K562 (cell line): Measurements from ENCODE around the gene GFOD1. TPM values are rescaled to one million over a fixed set of nuclear protein-coding genes. Genes with fewer than 3 reads are reported as not detected.

Source experiments
- DNMT1 ChIP-seq: fragments of 450-650 bp; IDR thresholded peaks from 2 replicates; pipeline ENCODE4 v1.6.1; 2016; ENCODE audit warnings: antibody characterized with exemption, mild to moderate bottlenecking
- FOXA3 ChIP-seq, 2 experiments: fragments of 450-650 bp in 1 of 2; sonication (generic) in 1 of 2; formaldehyde crosslinking; IDR thresholded peaks in 1 of 2; conservative IDR thresholded peaks in 1 of 2; 2 replicates each; pipeline versions ENCODE4 v1.4.0 to v1.8.0; 2020 to 2022; ENCODE audit warnings: mild to moderate bottlenecking in 2 of 2, missing genetic modification reagents in 1 of 2
- KDM4B ChIP-seq, 2 experiments: fragments of 450-650 bp in 1 of 2; sonication (generic) in 1 of 2; IDR thresholded peaks; 2 replicates each; pipeline ENCODE4 v1.6.1; 2016 to 2017; ENCODE audit warnings: borderline replicate concordance in 2 of 2, antibody characterized with exemption in 1 of 2, low read depth in 1 of 2, mild to moderate bottlenecking in 1 of 2
- PML ChIP-seq: IDR thresholded peaks from 2 replicates; pipeline ENCODE4 v1.6.1; 2012; ENCODE audit warnings: low read length, inconsistent platforms
- POLR2AphosphoS5 ChIP-seq: IDR thresholded peaks from 2 replicates; pipeline ENCODE4 v1.6.1; 2011; ENCODE audit warnings: mild to moderate bottlenecking, low read depth, low read length, moderate library complexity; ENCODE audit not compliant: control insufficient read depth, insufficient read depth
- PURB ChIP-seq: sonication (generic); formaldehyde crosslinking; IDR thresholded peaks from 2 replicates; pipeline ENCODE4 v1.9.0; 2021; ENCODE audit warnings: low read depth, mild to moderate bottlenecking, missing genetic modification reagents
- RB1 ChIP-seq: fragments of 450-650 bp; IDR thresholded peaks from 2 replicates; pipeline ENCODE4 v1.6.1; 2017; ENCODE audit warnings: low read depth, mild to moderate bottlenecking
- RFX5 ChIP-seq: IDR thresholded peaks from 2 replicates; pipeline ENCODE4 v1.6.1; 2011; ENCODE audit warnings: low read depth, mild to moderate bottlenecking, improper control_type of control experiment, low read length
- SAP30 ChIP-seq: fragments of 200-600 bp; sonication (generic); IDR thresholded peaks from 2 replicates; pipeline ENCODE4 v1.6.1; 2012; ENCODE audit warnings: borderline replicate concordance, low read depth, mild to moderate bottlenecking, moderate library complexity, low read length, control low read depth, inconsistent platforms; ENCODE audit not compliant: insufficient read depth, poor library complexity, severe bottlenecking
- SLC30A9 ChIP-seq: fragments of 250-450 bp; sonication (Bioruptor Pico); IDR thresholded peaks from 2 replicates; pipeline ENCODE4 v1.8.0; 2022; ENCODE audit warnings: mild to moderate bottlenecking, moderate library complexity
- TCF3 ChIP-seq: sonication (generic); formaldehyde crosslinking; IDR thresholded peaks from 2 replicates; pipeline ENCODE4 v1.4.0; 2020; ENCODE audit warnings: mild to moderate bottlenecking, missing genetic modification reagents
- ZFP36 ChIP-seq: fragments of 150-350 bp; IDR thresholded peaks from 2 replicates; pipeline ENCODE4 v1.6.1; 2018; ENCODE audit warnings: low read length, low read depth; ENCODE audit not compliant: partially characterized antibody
- ZNF778 ChIP-seq: fragments of 450-650 bp; formaldehyde crosslinking; IDR thresholded peaks from 2 replicates; pipeline ENCODE4 v1.4.0; 2020; ENCODE audit warnings: mild to moderate bottlenecking, moderate library complexity
- polyA plus RNA-seq, 8 experiments: library from polyadenylated mRNA; depleted of rRNA in 4 of 8; stranded (reverse) in 5 of 8; unstranded in 3 of 8; fragments of >200 nt; fragmentation: Nextera tagmentation in 2 of 8; fragmentation: Illumina TruSeq in 1 of 8; extraction: Ambion mirVana in 2 of 8; extraction: Trizol in 1 of 8; gene quantifications; 2 replicates each; pipeline versions ENCODE4 v1.2.1 to v1.2.3, GENCODE V29; 2011 to 2014; ENCODE audit warnings: inconsistent platforms in 1 of 8, missing spikeins in 1 of 8
- total RNA-seq, 7 experiments: library from RNA; depleted of rRNA in 6 of 7; stranded (reverse); fragments of >200 nt in 6 of 7; fragmentation: Illumina TruSeq in 2 of 7; extraction: Trizol in 2 of 7; gene quantifications; 2 replicates each; pipeline versions ENCODE4 v1.2.1 to v1.2.3, GENCODE V29; 2011 to 2021; ENCODE audit warnings: low replicate concordance in 1 of 7
- TF ChIP-seq, protein P1 (sequence below): fragments of 250-450 bp; sonication (Bioruptor Pico); IDR thresholded peaks from 2 replicates; pipeline ENCODE4 v1.4.0; 2020; ENCODE audit warnings: mild to moderate bottlenecking, moderate library complexity
- TF ChIP-seq, protein P2 (sequence below): IDR thresholded peaks from 2 replicates; pipeline ENCODE4 v1.6.1; 2011; ENCODE audit warnings: borderline replicate concordance, low read depth, mild to moderate bottlenecking, moderate library complexity, low read length; ENCODE audit not compliant: insufficient read depth, poor library complexity, severe bottlenecking
- TF ChIP-seq, protein P3 (sequence below), 2 experiments: fragments of 450-650 bp; IDR thresholded peaks; 2 replicates each; pipeline ENCODE4 v1.6.1; 2016
- TF ChIP-seq, protein P4 (sequence below): fragments of 250-450 bp; sonication (Bioruptor Pico); IDR thresholded peaks from 2 replicates; pipeline ENCODE4 v1.8.0; 2021; ENCODE audit warnings: borderline replicate concordance, mild to moderate bottlenecking, moderate library complexity; ENCODE audit not compliant: poor library complexity, severe bottlenecking

GFOD1 gene
- total and polyA plus RNA-seq, 9 of the 15 experiments (the other 6 are each of a cell fraction or from before 2014, with no cell fraction given): 3.8 to 12.0 (median 8.2) TPM

DNA sequence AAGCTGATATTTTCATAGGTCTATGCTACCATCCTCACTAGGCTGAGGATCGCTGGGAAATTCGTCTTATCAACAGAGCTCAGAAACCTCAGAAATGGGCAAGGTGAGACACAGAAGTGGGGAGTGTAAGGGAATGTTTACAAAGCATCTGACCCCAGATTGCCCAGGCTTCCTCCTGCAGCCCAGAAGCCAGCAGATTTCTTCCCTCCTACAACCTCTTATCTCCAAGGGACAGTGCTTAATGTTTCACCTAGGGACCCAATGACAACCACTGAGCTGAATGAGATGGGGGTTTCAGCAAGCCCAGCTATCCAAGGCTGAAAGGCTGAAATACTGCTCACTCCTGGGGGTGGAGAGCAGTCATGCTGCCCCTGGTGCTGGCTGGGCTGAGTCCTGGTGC lies 106.6 kb downstream of the GFOD1 start (continued):
- TF ChIP-seq, protein P1, sequence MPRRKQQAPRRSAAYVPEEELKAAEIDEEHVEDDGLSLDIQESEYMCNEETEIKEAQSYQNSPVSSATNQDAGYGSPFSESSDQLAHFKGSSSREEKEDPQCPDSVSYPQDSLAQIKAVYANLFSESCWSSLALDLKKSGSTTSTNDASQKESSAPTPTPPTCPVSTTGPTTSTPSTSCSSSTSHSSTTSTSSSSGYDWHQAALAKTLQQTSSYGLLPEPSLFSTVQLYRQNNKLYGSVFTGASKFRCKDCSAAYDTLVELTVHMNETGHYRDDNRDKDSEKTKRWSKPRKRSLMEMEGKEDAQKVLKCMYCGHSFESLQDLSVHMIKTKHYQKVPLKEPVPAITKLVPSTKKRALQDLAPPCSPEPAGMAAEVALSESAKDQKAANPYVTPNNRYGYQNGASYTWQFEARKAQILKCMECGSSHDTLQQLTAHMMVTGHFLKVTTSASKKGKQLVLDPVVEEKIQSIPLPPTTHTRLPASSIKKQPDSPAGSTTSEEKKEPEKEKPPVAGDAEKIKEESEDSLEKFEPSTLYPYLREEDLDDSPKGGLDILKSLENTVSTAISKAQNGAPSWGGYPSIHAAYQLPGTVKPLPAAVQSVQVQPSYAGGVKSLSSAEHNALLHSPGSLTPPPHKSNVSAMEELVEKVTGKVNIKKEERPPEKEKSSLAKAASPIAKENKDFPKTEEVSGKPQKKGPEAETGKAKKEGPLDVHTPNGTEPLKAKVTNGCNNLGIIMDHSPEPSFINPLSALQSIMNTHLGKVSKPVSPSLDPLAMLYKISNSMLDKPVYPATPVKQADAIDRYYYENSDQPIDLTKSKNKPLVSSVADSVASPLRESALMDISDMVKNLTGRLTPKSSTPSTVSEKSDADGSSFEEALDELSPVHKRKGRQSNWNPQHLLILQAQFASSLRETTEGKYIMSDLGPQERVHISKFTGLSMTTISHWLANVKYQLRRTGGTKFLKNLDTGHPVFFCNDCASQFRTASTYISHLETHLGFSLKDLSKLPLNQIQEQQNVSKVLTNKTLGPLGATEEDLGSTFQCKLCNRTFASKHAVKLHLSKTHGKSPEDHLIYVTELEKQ (CRISPR knock-in tag): no peak
- TF ChIP-seq SLC30A9 (CRISPR knock-in tag) (no peak), DNMT1 (no peak), RFX5 (no peak), ZNF778 (CRISPR knock-in tag) (no peak), TCF3 (CRISPR knock-in tag) (peak; percentile 99), ZFP36 (no peak), POLR2AphosphoS5 (peak; percentile 90), SAP30 (no peak), KDM4B (IDR thresholded peaks at IDR 0.05; ENCODE audit: borderline replicate concordance in 2 of 2, low read depth in 1 of 2) (no peak), PURB (CRISPR knock-in tag) (no peak), PML (peak; percentile 94), FOXA3 (CRISPR knock-in tag; conservative IDR thresholded peaks at IDR 0.05 in 1 of 2, IDR thresholded peaks at IDR 0.05 in 1 of 2) (peak; percentile 87 to 91; a peak in 3 of 4 replicates), RB1 (peak; percentile 37; the same call in 1 of the 2 replicates)
- TF ChIP-seq, protein P2, sequence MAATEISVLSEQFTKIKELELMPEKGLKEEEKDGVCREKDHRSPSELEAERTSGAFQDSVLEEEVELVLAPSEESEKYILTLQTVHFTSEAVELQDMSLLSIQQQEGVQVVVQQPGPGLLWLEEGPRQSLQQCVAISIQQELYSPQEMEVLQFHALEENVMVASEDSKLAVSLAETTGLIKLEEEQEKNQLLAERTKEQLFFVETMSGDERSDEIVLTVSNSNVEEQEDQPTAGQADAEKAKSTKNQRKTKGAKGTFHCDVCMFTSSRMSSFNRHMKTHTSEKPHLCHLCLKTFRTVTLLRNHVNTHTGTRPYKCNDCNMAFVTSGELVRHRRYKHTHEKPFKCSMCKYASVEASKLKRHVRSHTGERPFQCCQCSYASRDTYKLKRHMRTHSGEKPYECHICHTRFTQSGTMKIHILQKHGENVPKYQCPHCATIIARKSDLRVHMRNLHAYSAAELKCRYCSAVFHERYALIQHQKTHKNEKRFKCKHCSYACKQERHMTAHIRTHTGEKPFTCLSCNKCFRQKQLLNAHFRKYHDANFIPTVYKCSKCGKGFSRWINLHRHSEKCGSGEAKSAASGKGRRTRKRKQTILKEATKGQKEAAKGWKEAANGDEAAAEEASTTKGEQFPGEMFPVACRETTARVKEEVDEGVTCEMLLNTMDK: no peak
- TF ChIP-seq, protein P3, sequence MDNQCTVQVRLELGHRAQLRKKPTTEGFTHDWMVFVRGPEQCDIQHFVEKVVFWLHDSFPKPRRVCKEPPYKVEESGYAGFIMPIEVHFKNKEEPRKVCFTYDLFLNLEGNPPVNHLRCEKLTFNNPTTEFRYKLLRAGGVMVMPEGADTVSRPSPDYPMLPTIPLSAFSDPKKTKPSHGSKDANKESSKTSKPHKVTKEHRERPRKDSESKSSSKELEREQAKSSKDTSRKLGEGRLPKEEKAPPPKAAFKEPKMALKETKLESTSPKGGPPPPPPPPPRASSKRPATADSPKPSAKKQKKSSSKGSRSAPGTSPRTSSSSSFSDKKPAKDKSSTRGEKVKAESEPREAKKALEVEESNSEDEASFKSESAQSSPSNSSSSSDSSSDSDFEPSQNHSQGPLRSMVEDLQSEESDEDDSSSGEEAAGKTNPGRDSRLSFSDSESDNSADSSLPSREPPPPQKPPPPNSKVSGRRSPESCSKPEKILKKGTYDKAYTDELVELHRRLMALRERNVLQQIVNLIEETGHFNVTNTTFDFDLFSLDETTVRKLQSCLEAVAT (IDR thresholded peaks at IDR 0.05): peak in 1 of 2 experiments; percentile 61; a peak in 2 of 4 replicates
- TF ChIP-seq, protein P4, sequence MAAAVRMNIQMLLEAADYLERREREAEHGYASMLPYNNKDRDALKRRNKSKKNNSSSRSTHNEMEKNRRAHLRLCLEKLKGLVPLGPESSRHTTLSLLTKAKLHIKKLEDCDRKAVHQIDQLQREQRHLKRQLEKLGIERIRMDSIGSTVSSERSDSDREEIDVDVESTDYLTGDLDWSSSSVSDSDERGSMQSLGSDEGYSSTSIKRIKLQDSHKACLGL (CRISPR knock-in tag): no peak
